Activated T-helper 9 cell treated with anti-CD3 and anti-CD28 coated beads, Interleukin-2, amount 50 U/mL, for 16 hours (primary cell): ENCODE measurements around the gene ZAR1L.

Experiments
- DNase-seq: peaks from one replicate; pipeline ENCODE4 v3.0.0-alpha.2; 2020; ENCODE audit warnings: low read depth

The ZAR1L gene

GRCh38 chr13:32254916-32255723 lies 60.0 kb downstream of the ZAR1L start:
- DNase-seq, result no peak

- no peak for DNase-seq
Observed at GRCh38 chr13:32254416-32254815, 60.7 kb downstream of the ZAR1L start.

DNA sequence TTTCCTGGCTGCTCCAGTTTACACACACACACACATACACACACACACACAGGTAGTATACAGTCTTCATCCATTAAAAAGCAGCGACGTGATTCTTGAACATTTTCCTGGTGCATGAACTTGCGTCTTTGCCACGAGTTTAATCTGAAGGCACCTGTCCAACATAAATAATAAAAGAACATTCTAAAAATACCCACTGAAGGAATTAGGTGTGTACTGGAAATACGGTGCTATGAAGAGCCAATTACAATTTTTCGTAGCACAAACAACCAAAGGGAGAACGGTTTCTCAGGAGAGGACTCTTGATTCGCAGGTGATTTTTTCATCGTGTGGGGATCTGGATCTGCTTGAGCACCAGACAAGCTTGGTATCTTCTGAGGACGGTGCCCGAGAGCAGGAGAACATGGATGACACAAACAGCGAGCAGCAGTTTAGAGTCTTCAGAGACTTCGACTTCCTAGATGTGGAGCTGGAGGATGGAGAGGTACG lies 61.2 kb downstream of the ZAR1L start:
- DNase-seq, result no peak
